K562 (cell line): ENCODE results near the gene RPS28. TPM values are rescaled to one million over a fixed set of nuclear protein-coding genes. Genes with fewer than 3 reads are reported as not detected.

Experiments used
- ATF1 ChIP-seq, 2 experiments: fragments of 450-650 bp in 1 of 2; IDR thresholded peaks; 2 replicates each; pipeline ENCODE4 v1.6.1; 2016; ENCODE audit warnings: missing compliant biosample characterization in 1 of 2, missing genetic modification characterization in 1 of 2
- CBX3 ChIP-seq, 2 experiments: IDR thresholded peaks; 1 replicate in 1 of 2; 2 replicates in 1 of 2; pipeline ENCODE4 v1.6.1; 2012; ENCODE audit warnings: inconsistent platforms in 2 of 2, low read length in 2 of 2, borderline replicate concordance in 1 of 2, control low read depth in 1 of 2
- CCAR2 ChIP-seq: fragments of 200-400 bp; formaldehyde crosslinking; IDR thresholded peaks from 2 replicates; pipeline ENCODE4 v1.6.1; 2017; ENCODE audit warnings: mild to moderate bottlenecking, low read depth, low read length
- COPS2 ChIP-seq: fragments of 450-650 bp; conservative IDR thresholded peaks from 2 replicates; pipeline ENCODE4 v1.6.1; 2016; ENCODE audit warnings: mild to moderate bottlenecking, moderate library complexity
- E2F6 ChIP-seq, 2 experiments: IDR thresholded peaks; 2 replicates each; pipeline ENCODE4 v1.6.1; 2011; ENCODE audit warnings: borderline replicate concordance in 1 of 2, control low read depth in 1 of 2, low read depth in 1 of 2, low read length in 1 of 2, mild to moderate bottlenecking in 1 of 2, mixed read lengths in 1 of 2, moderate library complexity in 1 of 2; ENCODE audit not compliant: insufficient read depth in 1 of 2, insufficient read length in 1 of 2, poor library complexity in 1 of 2, severe bottlenecking in 1 of 2; ENCODE audit errors: extremely low read depth in 1 of 2
- GATA2 ChIP-seq: sonication (generic); formaldehyde crosslinking; IDR thresholded peaks from 2 replicates; pipeline ENCODE4 v1.4.0; 2020; ENCODE audit warnings: mild to moderate bottlenecking, missing genetic modification reagents
- HLTF ChIP-seq: fragments of 450-650 bp; IDR thresholded peaks from 2 replicates; pipeline ENCODE4 v1.6.1; 2016
- ILF3 ChIP-seq: fragments of 450-650 bp; IDR thresholded peaks from 2 replicates; pipeline ENCODE4 v1.6.1; 2018; ENCODE audit warnings: antibody characterized with exemption, mild to moderate bottlenecking, moderate library complexity, borderline replicate concordance
- MBD2 ChIP-seq: sonication (generic); IDR thresholded peaks from 2 replicates; pipeline ENCODE4 v1.6.1; 2016; ENCODE audit warnings: low read depth, borderline replicate concordance
- MEF2A ChIP-seq: IDR thresholded peaks from 2 replicates; pipeline ENCODE4 v1.6.1; 2011; ENCODE audit warnings: low read depth, mild to moderate bottlenecking, low read length, moderate library complexity; ENCODE audit not compliant: control insufficient read depth
- MNT ChIP-seq, 2 experiments: fragments of 450-650 bp; conservative IDR thresholded peaks; 2 replicates each; pipeline ENCODE4 v1.6.1; 2017; ENCODE audit warnings: mild to moderate bottlenecking in 2 of 2, moderate library complexity in 2 of 2
- MTA2 ChIP-seq: fragments of 450-650 bp; IDR thresholded peaks from 2 replicates; pipeline ENCODE4 v1.6.1; 2016; ENCODE audit warnings: low read depth
- NFIC ChIP-seq: fragments of 450-650 bp; IDR thresholded peaks from 2 replicates; pipeline ENCODE4 v1.6.1; 2017; ENCODE audit warnings: mild to moderate bottlenecking, inconsistent platforms
- PHF20 ChIP-seq: fragments of 450-650 bp; IDR thresholded peaks from 2 replicates; pipeline ENCODE4 v1.6.1; 2018; ENCODE audit not compliant: partially characterized antibody
- POLR2AphosphoS2 ChIP-seq: IDR thresholded peaks from 2 replicates; pipeline ENCODE4 v1.6.1; 2012; ENCODE audit warnings: low read length, improper control_type of control experiment
- POLR2B ChIP-seq: fragments of 450-650 bp; IDR thresholded peaks from 2 replicates; pipeline ENCODE4 v1.6.1; 2018; ENCODE audit warnings: low read depth; ENCODE audit not compliant: partially characterized antibody
- PPARD ChIP-seq: fragments of 250-450 bp; sonication (Bioruptor Pico); IDR thresholded peaks from 2 replicates; pipeline ENCODE4 v1.8.0; 2022; ENCODE audit warnings: inconsistent platforms, mild to moderate bottlenecking, moderate library complexity
- SPI1 ChIP-seq: IDR thresholded peaks from 2 replicates; pipeline ENCODE4 v1.6.1; 2011; ENCODE audit warnings: low read depth, low read length, control low read depth, borderline replicate concordance
- TFAP4 ChIP-seq: sonication (generic); formaldehyde crosslinking; IDR thresholded peaks from 2 replicates; pipeline ENCODE4 v1.8.0; 2022; ENCODE audit warnings: missing genetic modification reagents, mild to moderate bottlenecking, moderate library complexity, borderline replicate concordance
- TRIM28 ChIP-seq: fragments of 450-650 bp; IDR thresholded peaks from 2 replicates; pipeline ENCODE4 v1.6.1; 2017
- TSC22D4 ChIP-seq: fragments of 450-650 bp; IDR thresholded peaks from 2 replicates; pipeline ENCODE4 v1.6.1; 2016; ENCODE audit warnings: missing genetic modification characterization, missing biosample characterization, control low read depth
- YY1 ChIP-seq, 3 experiments: IDR thresholded peaks; 2 replicates each; pipeline ENCODE4 v1.6.1; 2011; ENCODE audit warnings: low read length in 2 of 3, mild to moderate bottlenecking in 2 of 3, moderate library complexity in 2 of 3, borderline replicate concordance in 1 of 3, control low read depth in 1 of 3, low read depth in 1 of 3; ENCODE audit not compliant: insufficient read depth in 3 of 3, insufficient replicate concordance in 2 of 3, control insufficient read depth in 1 of 3, insufficient read length in 1 of 3; ENCODE audit errors: extremely low read depth in 1 of 3
- ZNF324 ChIP-seq: fragments of 250-450 bp; sonication (Bioruptor Pico); IDR thresholded peaks from 2 replicates; pipeline ENCODE4 v1.4.0; 2020; ENCODE audit warnings: mild to moderate bottlenecking
- ZNF507 ChIP-seq: conservative IDR thresholded peaks from 2 replicates; pipeline ENCODE4 v1.6.1; 2017; ENCODE audit warnings: missing genetic modification characterization, missing compliant biosample characterization
- polyA plus RNA-seq, 8 experiments: library from polyadenylated mRNA; depleted of rRNA in 4 of 8; stranded (reverse) in 5 of 8; unstranded in 3 of 8; fragments of >200 nt; fragmentation: Nextera tagmentation in 2 of 8; fragmentation: Illumina TruSeq in 1 of 8; extraction: Ambion mirVana in 2 of 8; extraction: Trizol in 1 of 8; gene quantifications; 2 replicates each; pipeline versions ENCODE4 v1.2.1 to v1.2.3, GENCODE V29; 2011 to 2014; ENCODE audit warnings: inconsistent platforms in 1 of 8, missing spikeins in 1 of 8
- total RNA-seq, 7 experiments: library from RNA; depleted of rRNA in 6 of 7; stranded (reverse); fragments of >200 nt in 6 of 7; fragmentation: Illumina TruSeq in 2 of 7; extraction: Trizol in 2 of 7; gene quantifications; 2 replicates each; pipeline versions ENCODE4 v1.2.1 to v1.2.3, GENCODE V29; 2011 to 2021; ENCODE audit warnings: low replicate concordance in 1 of 7

The RPS28 gene
- total and polyA plus RNA-seq, 9 of the 15 experiments (the other 6 are each of a cell fraction or from before 2014, with no cell fraction given): 165 to 2,827 (median 1,303) TPM

GRCh38 chr19:8371011-8371804 is 49.9 kb downstream of the RPS28 start (continued):
- TF ChIP-seq ATF1 (CRISPR knock-in tag; IDR thresholded peaks at IDR 0.05): no peak
- TF ChIP-seq ATF1 (tag; IDR thresholded peaks at IDR 0.05): 0 out of 2 replicates have a peak, but pooled peaks have one; percentile 40
- TF ChIP-seq MBD2: 0 out of 2 replicates have a peak, but pooled peaks have one; percentile 16
- no peak for TF ChIP-seq PPARD (CRISPR knock-in tag)
- TF ChIP-seq TRIM28: peak; percentile 24; the same call in 1 of the 2 replicates
- 0 out of 2 replicates have a peak, but pooled peaks have one; percentile 14 for TF ChIP-seq MEF2A
- TF ChIP-seq ILF3: no peak
- TF ChIP-seq YY1 (IDR thresholded peaks at IDR 0.05; ENCODE audit: borderline replicate concordance in 1 of 3, control insufficient read depth in 1 of 3, extremely low read depth in 1 of 3, insufficient read depth in 3 of 3, insufficient read length in 1 of 3, insufficient replicate concordance in 2 of 3, low read depth in 1 of 3, low read length in 2 of 3): peak in 1 of 3 experiments; percentile 26
- TF ChIP-seq TFAP4: peak; percentile 75
- peak; percentile 56 for TF ChIP-seq NFIC
- TF ChIP-seq CBX3 (IDR thresholded peaks at IDR 0.05; ENCODE audit: borderline replicate concordance in 1 of 2, low read length in 2 of 2): peak in 1 of 2 experiments; percentile 39; a peak in 1 of 3 replicates
- TF ChIP-seq HLTF: peak; percentile 23; the same call in 1 of the 2 replicates
- no peak for TF ChIP-seq COPS2
- TF ChIP-seq POLR2B: peak; percentile 45
- no peak for TF ChIP-seq CCAR2
- peak; percentile 59 to 72 for TF ChIP-seq E2F6 (IDR thresholded peaks at IDR 0.05; ENCODE audit: borderline replicate concordance in 1 of 2, extremely low read depth in 1 of 2, insufficient read depth in 1 of 2, insufficient read length in 1 of 2, low read depth in 1 of 2, low read length in 1 of 2, poor library complexity in 1 of 2, severe bottlenecking in 1 of 2)
- no peak for TF ChIP-seq TSC22D4 (tag)
- no peak for TF ChIP-seq ZNF324 (CRISPR knock-in tag)
- TF ChIP-seq PHF20: peak; percentile 62
- peak in 1 of 2 experiments; percentile 54; a peak in 2 of 4 replicates for TF ChIP-seq MNT (conservative IDR thresholded peaks at IDR 0.05)
- no peak for TF ChIP-seq ZNF507 (tag)
- TF ChIP-seq GATA2: peak; percentile 70
- 0 out of 2 replicates have a peak, but pooled peaks have one; percentile 7 for TF ChIP-seq SPI1
- peak; percentile 43; the same call in 1 of the 2 replicates for TF ChIP-seq MTA2
- no peak for TF ChIP-seq POLR2AphosphoS2
